H4 (cell line): Measurements from ENCODE around the gene RPL35. TPM values are rescaled to one million over a fixed set of nuclear protein-coding genes. Genes with fewer than 3 reads are reported as not detected.

Experiments
- DNase-seq: peaks from one replicate; pipeline ENCODE4 v3.0.0-alpha.2; 2015; ENCODE audit warnings: low spot score
- total RNA-seq: library from RNA; depleted of rRNA; stranded (reverse); fragments of >200 nt; shearing (Covaris generic); gene quantifications from 2 replicates; pipeline ENCODE4 v1.2.3, GENCODE V29; 2014; rRNA removed

RPL35 gene
- total RNA-seq, 1 experiment from 2014 or later, result 2,412 TPM

DNA sequence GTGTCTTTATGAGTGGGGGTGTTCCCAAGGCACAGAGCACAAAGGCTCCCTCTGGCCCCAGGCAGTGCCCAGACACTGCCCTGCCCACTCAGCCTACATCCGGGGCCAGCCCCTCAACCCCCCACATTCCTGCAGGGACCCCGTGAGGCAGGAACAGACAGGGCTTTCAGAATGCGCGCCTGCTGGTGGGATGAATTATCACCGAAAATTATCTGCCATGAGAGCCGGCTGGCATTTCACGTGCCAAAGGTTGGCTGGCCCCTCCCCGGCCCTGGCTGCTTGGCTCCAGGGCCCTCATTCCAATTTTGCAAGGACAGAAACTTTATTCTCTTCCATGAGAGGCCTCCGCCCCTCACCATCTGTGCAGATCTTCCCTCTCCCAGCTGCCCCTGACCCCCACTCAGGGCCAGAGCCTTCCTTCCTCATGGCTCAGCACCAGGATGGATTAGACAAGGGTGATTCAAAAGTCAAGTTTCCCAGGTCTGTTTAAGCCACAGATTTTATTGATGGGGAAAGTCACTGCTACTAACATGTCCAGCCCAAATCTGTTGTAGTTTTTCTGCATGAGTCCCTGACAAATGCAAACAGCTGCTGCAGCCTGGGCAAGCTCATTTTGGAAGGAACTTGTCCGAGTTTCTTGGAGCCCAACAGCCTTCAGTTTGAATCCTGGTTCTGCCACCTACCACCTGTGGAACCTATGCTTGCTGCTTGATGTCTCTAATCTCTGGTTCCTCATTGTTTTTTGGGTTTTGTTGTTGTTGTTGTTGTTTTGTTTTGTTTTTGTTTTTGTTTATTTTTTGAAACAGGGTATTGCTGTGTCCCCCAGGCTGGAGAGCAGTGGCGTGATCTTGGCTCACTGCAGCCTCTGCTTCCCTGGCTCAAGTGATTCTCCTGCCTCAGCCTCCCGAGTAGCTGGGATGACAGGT, 40.8 kb downstream of the RPL35 start:
- DNase-seq, result no peak

DNA sequence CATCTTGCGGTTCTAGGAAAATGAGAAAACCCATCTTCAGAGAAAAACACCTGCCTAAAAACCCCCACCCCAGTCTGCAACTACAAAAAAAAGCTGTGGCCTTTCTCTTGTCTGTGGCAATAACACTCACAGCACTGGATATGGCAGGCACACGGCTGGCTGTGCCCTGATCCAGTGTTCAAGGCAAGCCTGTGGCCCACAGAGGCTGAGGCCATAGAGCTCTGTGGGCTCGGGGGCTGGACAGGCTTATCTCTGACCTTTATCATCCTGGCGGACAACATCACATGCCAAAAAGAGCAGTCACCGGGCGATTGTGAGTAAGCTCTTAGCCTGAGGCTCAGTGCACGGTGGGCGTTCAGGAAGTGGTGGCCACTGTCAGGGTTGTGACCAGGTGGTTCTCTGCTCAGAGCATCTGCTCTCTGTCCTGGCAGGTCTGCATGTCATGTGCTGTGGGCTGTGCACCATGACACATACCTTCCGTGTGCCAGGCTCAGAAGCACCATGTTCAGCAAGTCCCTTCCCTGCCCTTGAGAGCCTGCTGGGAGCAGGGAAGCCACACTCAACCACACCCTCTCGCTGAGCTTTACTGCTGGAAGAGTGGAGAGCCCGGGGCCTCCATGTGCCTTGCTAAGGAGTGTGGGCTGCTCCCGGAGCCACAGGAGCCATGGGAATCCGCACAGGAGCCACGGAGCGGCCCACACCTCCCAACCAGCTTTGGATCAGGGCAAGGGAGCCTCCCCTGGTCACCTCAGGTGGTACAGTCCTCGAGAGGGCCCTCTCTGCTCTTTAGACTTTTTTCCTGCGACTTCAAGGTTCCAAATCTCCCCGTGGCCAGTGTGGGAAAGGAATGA, 43.1 kb downstream of the RPL35 start:
- DNase-seq, result peak; percentile 77

DNA sequence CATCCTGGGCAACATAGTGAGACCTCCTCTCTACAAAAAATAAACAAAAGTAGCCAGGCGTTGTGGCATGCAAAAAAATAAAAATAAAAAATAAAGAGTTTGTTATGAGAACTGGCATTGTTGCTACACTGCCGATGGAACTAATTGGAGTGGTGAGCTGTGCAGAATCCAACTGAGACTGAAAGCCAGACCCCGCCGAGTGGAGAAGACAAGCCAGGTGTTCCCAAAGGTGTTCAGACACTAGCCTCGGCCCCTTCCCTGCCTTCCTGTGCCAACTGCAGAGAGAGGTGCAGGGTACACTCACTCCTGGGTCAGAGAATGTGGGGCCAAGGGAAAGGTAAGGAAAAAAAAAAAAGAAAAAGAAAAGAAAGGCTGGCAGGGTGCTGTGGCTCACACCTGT, 46.2 kb downstream of the RPL35 start:
- DNase-seq, result no peak

DNA sequence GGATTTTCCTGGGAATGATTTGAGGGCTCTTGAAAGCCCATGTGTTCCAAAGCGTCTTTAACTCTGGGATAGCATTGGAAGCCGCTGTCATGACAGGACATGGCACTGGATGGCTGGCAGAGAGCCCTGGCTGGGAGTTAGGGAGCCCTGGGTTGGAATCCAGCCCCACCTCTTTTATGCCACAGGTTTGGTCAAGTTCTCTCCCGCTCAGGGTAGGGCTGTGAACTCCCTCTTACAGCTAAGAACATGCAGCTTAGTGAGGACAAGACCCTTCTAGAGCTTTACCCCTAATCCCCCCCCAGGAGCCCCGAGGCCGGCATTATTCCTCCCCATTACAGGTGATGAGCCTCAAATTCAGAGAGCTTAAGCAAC, 47.6 kb downstream of the RPL35 start:
- no peak for DNase-seq

DNA sequence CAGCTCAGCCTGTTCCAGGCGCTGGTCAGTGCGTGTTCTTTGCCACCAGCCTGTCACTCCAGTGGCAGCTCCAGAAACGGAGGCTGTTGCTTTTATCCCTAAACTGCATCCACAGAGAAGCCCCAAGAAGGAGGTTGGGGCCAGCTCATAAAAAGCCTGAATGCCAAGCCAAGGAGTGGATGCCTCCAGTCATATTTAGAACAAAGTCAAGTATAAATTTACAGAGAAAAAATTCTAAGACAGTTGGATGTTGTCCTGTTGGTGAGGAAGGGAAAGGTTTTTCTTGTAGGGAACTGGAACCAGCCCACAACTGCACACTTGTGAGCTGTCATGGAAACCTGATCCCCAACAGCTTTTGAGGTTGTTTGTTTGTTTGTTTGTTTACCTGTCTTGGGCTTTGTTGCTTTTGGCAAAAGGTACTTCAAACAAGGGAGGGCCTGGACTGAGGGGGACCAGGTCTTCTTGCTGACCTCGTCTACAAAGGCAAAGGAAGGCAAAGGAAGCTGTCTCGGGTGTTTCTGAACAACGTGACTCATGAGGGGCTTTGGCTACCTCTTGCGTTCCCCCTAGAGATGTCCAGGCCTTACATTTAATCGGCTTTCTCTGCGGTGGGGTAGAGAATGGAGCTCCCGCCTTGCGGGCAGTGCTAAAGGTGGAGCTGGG, 48.1 kb downstream of the RPL35 start:
- DNase-seq, result no peak

DNA sequence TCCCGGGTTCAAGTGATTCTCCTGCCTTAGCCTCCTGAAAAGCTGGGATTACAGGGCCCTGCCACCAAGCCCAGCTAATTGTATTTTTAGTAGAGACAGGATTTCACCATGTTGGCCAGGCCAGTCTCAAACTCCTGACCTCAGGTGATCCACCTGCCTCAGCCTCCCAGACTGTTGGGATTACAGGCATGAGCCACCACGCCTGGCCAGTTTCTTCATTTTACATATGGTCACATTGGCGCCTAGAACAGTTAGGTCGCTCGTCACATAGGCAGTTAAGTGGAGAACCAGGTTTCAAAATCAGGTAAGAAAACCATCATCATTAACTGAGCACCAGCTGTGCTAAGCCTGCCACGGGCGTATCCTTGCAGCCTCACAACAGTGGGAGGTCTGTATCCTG, 48.7 kb downstream of the RPL35 start:
- DNase-seq, result no peak

DNA sequence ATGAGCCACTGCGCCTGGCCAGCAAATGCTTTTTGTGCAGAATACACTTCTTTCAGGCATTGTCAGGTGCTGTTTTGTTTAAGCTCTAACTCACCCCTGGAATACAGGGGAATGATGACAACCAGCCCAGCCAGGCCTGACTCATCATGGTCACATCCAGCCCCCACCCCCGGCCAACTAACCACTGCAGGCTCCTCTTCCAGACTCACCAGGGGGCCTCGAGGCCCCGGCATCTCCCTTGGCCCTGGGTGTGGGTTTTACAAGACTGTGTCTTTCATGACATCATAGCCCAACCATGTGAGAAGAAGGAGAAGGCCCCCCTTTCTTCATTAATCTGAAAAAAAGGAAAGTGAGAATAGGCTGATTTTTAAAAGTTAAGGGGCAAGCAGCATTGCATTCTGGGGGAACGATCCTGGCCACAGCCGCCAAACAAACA, 49.3 kb downstream of the RPL35 start:
- DNase-seq, result peak; percentile 95

DNA sequence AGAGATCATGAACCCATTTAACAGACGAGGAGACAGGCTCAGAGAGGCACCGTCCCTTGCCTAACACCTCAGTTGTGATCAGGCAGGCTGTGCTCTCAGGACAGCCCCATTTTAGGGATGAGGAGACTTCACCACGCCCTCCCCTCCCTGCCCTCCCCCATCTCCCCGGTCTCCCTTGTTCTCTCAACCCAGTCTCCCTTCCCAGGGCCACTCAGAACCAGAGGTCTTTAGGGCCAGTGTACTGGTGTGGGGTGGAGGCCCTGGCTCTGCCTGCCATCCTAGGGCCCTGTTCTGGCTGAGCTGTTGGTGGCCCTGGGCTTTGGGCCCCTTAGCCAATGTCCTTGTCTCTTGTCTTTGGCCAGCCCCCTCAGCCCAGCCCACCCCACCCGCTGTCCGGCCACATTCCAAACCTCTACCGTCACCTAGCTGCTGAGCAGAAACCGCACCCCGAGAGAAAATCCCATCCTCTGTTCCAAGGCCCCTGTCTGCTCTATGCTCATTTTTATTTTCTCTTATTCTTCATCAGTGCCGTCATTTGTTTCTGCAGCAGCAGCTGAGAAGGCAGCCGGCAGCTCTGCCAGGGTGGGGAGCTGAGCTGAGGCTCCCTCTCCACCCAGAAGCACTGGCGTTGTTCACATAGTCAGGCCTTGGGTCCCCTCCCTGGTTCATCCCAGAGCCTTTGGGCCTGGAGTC, 50.9 kb downstream of the RPL35 start:
- DNase-seq, result peak; percentile 84

DNA sequence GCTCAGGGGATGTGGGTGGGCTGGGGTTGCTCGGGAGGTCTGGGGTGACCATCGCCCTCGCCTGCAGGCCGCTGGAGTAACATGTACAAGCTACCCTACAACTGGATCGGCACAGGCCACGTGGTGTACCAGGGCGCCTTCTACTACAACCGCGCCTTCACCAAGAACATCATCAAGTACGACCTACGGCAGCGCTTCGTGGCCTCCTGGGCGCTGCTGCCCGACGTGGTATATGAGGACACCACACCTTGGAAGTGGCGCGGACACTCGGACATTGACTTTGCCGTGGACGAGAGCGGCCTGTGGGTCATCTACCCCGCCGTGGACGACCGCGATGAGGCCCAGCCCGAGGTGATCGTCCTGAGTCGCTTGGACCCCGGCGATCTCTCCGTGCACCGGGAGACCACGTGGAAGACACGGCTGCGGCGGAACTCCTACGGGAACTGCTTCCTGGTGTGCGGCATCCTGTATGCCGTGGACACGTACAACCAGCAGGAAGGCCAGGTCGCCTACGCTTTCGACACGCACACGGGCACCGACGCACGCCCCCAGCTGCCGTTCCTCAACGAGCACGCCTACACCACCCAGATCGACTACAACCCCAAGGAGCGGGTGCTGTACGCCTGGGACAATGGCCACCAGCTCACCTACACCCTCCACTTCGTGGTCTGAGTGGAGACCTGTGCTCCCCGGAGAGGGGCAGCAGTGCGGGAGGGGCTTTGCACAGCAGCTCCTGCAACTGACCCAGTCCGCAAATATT, 51.8 kb downstream of the RPL35 start:
- no peak for DNase-seq

DNA sequence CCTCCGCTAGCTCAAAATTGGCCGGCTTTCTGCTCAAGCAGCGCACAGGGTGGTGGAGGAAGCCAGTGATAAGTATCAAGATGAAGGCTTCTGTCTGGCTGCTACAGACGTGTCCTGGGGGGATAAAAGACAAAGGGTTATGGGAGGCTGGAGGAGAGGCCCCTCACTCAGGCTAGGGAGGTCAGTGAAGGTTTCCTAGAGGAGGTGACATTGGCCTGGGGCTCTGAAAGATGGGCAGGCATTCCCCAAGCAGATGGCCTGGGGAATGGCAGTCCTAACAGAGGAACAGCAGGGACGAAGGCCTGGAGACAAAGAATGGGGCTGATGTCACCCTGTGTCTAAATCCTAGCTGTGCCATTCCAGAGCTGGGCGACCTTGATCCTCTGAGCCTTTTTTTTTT, 52.5 kb downstream of the RPL35 start:
- DNase-seq, result no peak

DNA sequence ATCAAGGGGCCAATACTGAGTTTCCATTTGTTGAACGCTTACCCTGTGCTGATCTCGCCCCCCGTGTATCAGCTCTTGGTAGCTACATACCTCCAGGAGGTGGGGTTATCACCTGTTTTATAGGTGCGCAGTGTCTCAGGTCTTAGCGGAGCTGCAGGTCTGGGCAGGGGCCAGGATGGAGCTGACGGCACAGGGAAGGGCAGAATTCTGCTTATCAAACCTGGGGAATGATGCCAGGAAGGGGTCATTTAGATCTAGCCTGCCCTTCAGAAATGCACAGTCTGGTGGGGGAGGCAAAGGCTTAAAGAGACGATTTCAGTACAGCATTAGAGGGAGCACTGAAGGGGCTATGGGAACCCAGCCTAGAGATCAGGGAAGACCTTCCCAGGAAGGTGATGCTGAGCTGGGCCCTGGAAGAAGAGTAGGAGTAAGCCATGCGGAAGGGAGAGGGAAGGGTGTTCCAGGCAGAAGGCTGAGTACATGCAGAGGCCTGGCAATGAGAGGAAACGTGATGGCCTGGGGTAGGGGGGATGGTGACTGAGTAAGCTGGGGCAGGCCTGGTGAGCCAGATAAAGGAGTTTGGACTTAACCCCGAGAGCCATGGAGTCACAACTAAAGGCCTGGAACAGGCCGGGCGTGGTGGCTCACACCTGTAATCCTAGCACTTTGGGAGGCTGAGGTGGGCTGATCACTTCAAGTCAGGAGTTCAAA, 53.4 kb downstream of the RPL35 start:
- DNase-seq, result no peak

Other genes starting within 250 kb of the RPL35 start
- gene NR6A1, start 90.6 kb downstream of the RPL35 start, total RNA-seq, result 1.2 and 3.7 TPM in 2 replicates
- gene OLFML2A, start 84.8 kb downstream of the RPL35 start, total RNA-seq, result 2.8 and 5.5 TPM in 2 replicates
- not detected in 2 replicates for gene WDR38, start 8.5 kb downstream of the RPL35 start, total RNA-seq
- gene ARPC5L, start 173 bp upstream of the RPL35 start, total RNA-seq, result 22.1 and 35.7 TPM in 2 replicates
- gene GOLGA1, start 79.1 kb upstream of the RPL35 start, total RNA-seq, result 7.9 and 8.0 TPM in 2 replicates